Measurements from ENCODE around the gene TRAF3.

TRAF3 gene

GRCh38 chr14:102943454-102943853, 166.2 kb downstream of the TRAF3 start:
- Histone ChIP-seq H3K36me3 (ENCODE audit: control insufficient read depth in 1 of 2, insufficient read depth in 2 of 2, low read length in 2 of 2) (peaks cover 43 to 85% of the 10 kb centered on the region in 2 donors), H3K9me3 (ENCODE audit: control insufficient read depth in 1 of 2, low read length in 2 of 2) (no peaks in the 10 kb centered on the region), H3K4me1 (ENCODE audit: control insufficient read depth in 1 of 2, insufficient read depth in 2 of 2, low read length in 2 of 2) (peaks cover 0 to 5% of the 10 kb centered on the region in 2 donors), H3K4me3 (ENCODE audit: low read depth in 1 of 2, low read length in 2 of 2) (no peak overlapping the region), H3K27me3 (ENCODE audit: control insufficient read depth in 1 of 2, insufficient read depth in 2 of 2, low read length in 2 of 2) (no peaks in the 10 kb centered on the region), H3K9ac (ENCODE audit: low read depth in 1 of 2, low read length in 2 of 2) (no peak overlapping the region), H3K27ac (ENCODE audit: low read depth, low read length) (no peak overlapping the region)

GRCh38 chr14:102943979-102944378, 166.7 kb downstream of the TRAF3 start:
- Histone ChIP-seq H3K27ac (ENCODE audit: low read depth, low read length) (no peak overlapping the region), H3K9ac (ENCODE audit: low read depth in 1 of 2, low read length in 2 of 2) (no peak overlapping the region), H3K4me3 (ENCODE audit: low read depth in 1 of 2, low read length in 2 of 2) (no peak overlapping the region), H3K9me3 (ENCODE audit: control insufficient read depth in 1 of 2, low read length in 2 of 2) (no peaks in the 10 kb centered on the region), H3K27me3 (ENCODE audit: control insufficient read depth in 1 of 2, insufficient read depth in 2 of 2, low read length in 2 of 2) (no peaks in the 10 kb centered on the region), H3K36me3 (ENCODE audit: control insufficient read depth in 1 of 2, insufficient read depth in 2 of 2, low read length in 2 of 2) (peaks cover 46 to 87% of the 10 kb centered on the region in 2 donors), H3K4me1 (ENCODE audit: control insufficient read depth in 1 of 2, insufficient read depth in 2 of 2, low read length in 2 of 2) (peaks cover 0 to 8% of the 10 kb centered on the region in 2 donors)

- Histone ChIP-seq H3K27me3 (ENCODE audit: control insufficient read depth in 1 of 2, insufficient read depth in 2 of 2, low read length in 2 of 2) (no peaks in the 10 kb centered on the region), H3K4me3 (ENCODE audit: low read depth in 1 of 2, low read length in 2 of 2) (no peak overlapping the region), H3K9ac (ENCODE audit: low read depth in 1 of 2, low read length in 2 of 2) (no peak overlapping the region), H3K4me1 (ENCODE audit: control insufficient read depth in 1 of 2, insufficient read depth in 2 of 2, low read length in 2 of 2) (peaks cover 0 to 10% of the 10 kb centered on the region in 2 donors), H3K9me3 (ENCODE audit: control insufficient read depth in 1 of 2, low read length in 2 of 2) (no peaks in the 10 kb centered on the region), H3K27ac (ENCODE audit: low read depth, low read length) (no peak overlapping the region), H3K36me3 (ENCODE audit: control insufficient read depth in 1 of 2, insufficient read depth in 2 of 2, low read length in 2 of 2) (peaks cover 50 to 87% of the 10 kb centered on the region in 2 donors)
Observed at GRCh38 chr14:102944448-102945330, 167.4 kb downstream of the TRAF3 start.

GRCh38 chr14:102945346-102946130, 168.3 kb downstream of the TRAF3 start:
- no peak overlapping the region for H3K27ac ChIP-seq (ENCODE audit: low read depth, low read length)
- peaks cover 52 to 90% of the 10 kb centered on the region in 2 donors for H3K36me3 ChIP-seq (ENCODE audit: control insufficient read depth in 1 of 2, insufficient read depth in 2 of 2, low read length in 2 of 2)

GRCh38 chr14:102947321-102948103, 170.3 kb downstream of the TRAF3 start:
- H3K27ac ChIP-seq (ENCODE audit: low read depth, low read length), result no peak overlapping the region
- peaks cover 50 to 90% of the 10 kb centered on the region in 2 donors for H3K36me3 ChIP-seq (ENCODE audit: control insufficient read depth in 1 of 2, insufficient read depth in 2 of 2, low read length in 2 of 2)
- no peak overlapping the region for H3K4me3 ChIP-seq (ENCODE audit: low read depth in 1 of 2, low read length in 2 of 2)
- no peaks in the 10 kb centered on the region for H3K27me3 ChIP-seq (ENCODE audit: control insufficient read depth in 1 of 2, insufficient read depth in 2 of 2, low read length in 2 of 2)
- peaks cover 0 to 5% of the 10 kb centered on the region in 2 donors for H3K4me1 ChIP-seq (ENCODE audit: control insufficient read depth in 1 of 2, insufficient read depth in 2 of 2, low read length in 2 of 2)
- H3K9me3 ChIP-seq (ENCODE audit: control insufficient read depth in 1 of 2, low read length in 2 of 2), result no peaks in the 10 kb centered on the region
- no peak overlapping the region for H3K9ac ChIP-seq (ENCODE audit: low read depth in 1 of 2, low read length in 2 of 2)

More at GRCh38 chr14:102945346-102946130, 168.3 kb downstream of the TRAF3 start:
- H3K9me3 ChIP-seq (ENCODE audit: control insufficient read depth in 1 of 2, low read length in 2 of 2), result no peaks in the 10 kb centered on the region
- no peak overlapping the region for H3K9ac ChIP-seq (ENCODE audit: low read depth in 1 of 2, low read length in 2 of 2)
- peaks cover 0 to 6% of the 10 kb centered on the region in 2 donors for H3K4me1 ChIP-seq (ENCODE audit: control insufficient read depth in 1 of 2, insufficient read depth in 2 of 2, low read length in 2 of 2)
- no peak overlapping the region for H3K4me3 ChIP-seq (ENCODE audit: low read depth in 1 of 2, low read length in 2 of 2)
- no peaks in the 10 kb centered on the region for H3K27me3 ChIP-seq (ENCODE audit: control insufficient read depth in 1 of 2, insufficient read depth in 2 of 2, low read length in 2 of 2)

- Histone ChIP-seq H3K27me3 (ENCODE audit: control insufficient read depth in 1 of 2, insufficient read depth in 2 of 2, low read length in 2 of 2) (no peaks in the 10 kb centered on the region), H3K27ac (ENCODE audit: low read depth, low read length) (no peak overlapping the region), H3K4me3 (ENCODE audit: low read depth in 1 of 2, low read length in 2 of 2) (no peak overlapping the region), H3K9ac (ENCODE audit: low read depth in 1 of 2, low read length in 2 of 2) (no peak overlapping the region), H3K36me3 (ENCODE audit: control insufficient read depth in 1 of 2, insufficient read depth in 2 of 2, low read length in 2 of 2) (peaks cover 52 to 92% of the 10 kb centered on the region in 2 donors), H3K4me1 (ENCODE audit: control insufficient read depth in 1 of 2, insufficient read depth in 2 of 2, low read length in 2 of 2) (peaks cover 0 to 5% of the 10 kb centered on the region in 2 donors), H3K9me3 (ENCODE audit: control insufficient read depth in 1 of 2, low read length in 2 of 2) (no peaks in the 10 kb centered on the region)
Observed at GRCh38 chr14:102948698-102949061, 171.4 kb downstream of the TRAF3 start.

- Histone ChIP-seq H3K9ac (ENCODE audit: low read depth in 1 of 2, low read length in 2 of 2) (no peak overlapping the region), H3K27me3 (ENCODE audit: control insufficient read depth in 1 of 2, insufficient read depth in 2 of 2, low read length in 2 of 2) (no peaks in the 10 kb centered on the region), H3K36me3 (ENCODE audit: control insufficient read depth in 1 of 2, insufficient read depth in 2 of 2, low read length in 2 of 2) (peaks cover 49 to 91% of the 10 kb centered on the region in 2 donors), H3K27ac (ENCODE audit: low read depth, low read length) (no peak overlapping the region), H3K9me3 (ENCODE audit: control insufficient read depth in 1 of 2, low read length in 2 of 2) (no peaks in the 10 kb centered on the region), H3K4me3 (ENCODE audit: low read depth in 1 of 2, low read length in 2 of 2) (no peak overlapping the region), H3K4me1 (ENCODE audit: control insufficient read depth in 1 of 2, insufficient read depth in 2 of 2, low read length in 2 of 2) (peaks cover 0 to 5% of the 10 kb centered on the region in 2 donors)
Observed at GRCh38 chr14:102949062-102949800, 172.0 kb downstream of the TRAF3 start.

- Histone ChIP-seq H3K36me3 (ENCODE audit: control insufficient read depth in 1 of 2, insufficient read depth in 2 of 2, low read length in 2 of 2) (peaks cover 46 to 92% of the 10 kb centered on the region in 2 donors), H3K27ac (ENCODE audit: low read depth, low read length) (no peak overlapping the region), H3K9me3 (ENCODE audit: control insufficient read depth in 1 of 2, low read length in 2 of 2) (no peaks in the 10 kb centered on the region), H3K4me3 (ENCODE audit: low read depth in 1 of 2, low read length in 2 of 2) (no peak overlapping the region), H3K27me3 (ENCODE audit: control insufficient read depth in 1 of 2, insufficient read depth in 2 of 2, low read length in 2 of 2) (no peaks in the 10 kb centered on the region), H3K9ac (ENCODE audit: low read depth in 1 of 2, low read length in 2 of 2) (no peak overlapping the region), H3K4me1 (ENCODE audit: control insufficient read depth in 1 of 2, insufficient read depth in 2 of 2, low read length in 2 of 2) (peaks cover 0 to 5% of the 10 kb centered on the region in 2 donors)
Observed at GRCh38 chr14:102949801-102950451, 172.7 kb downstream of the TRAF3 start.

- Histone ChIP-seq H3K4me1 (ENCODE audit: control insufficient read depth in 1 of 2, insufficient read depth in 2 of 2, low read length in 2 of 2) (peaks cover 0 to 5% of the 10 kb centered on the region in 2 donors), H3K27ac (ENCODE audit: low read depth, low read length) (no peak overlapping the region), H3K9me3 (ENCODE audit: control insufficient read depth in 1 of 2, low read length in 2 of 2) (no peaks in the 10 kb centered on the region), H3K9ac (ENCODE audit: low read depth in 1 of 2, low read length in 2 of 2) (no peak overlapping the region), H3K27me3 (ENCODE audit: control insufficient read depth in 1 of 2, insufficient read depth in 2 of 2, low read length in 2 of 2) (no peaks in the 10 kb centered on the region), H3K36me3 (ENCODE audit: control insufficient read depth in 1 of 2, insufficient read depth in 2 of 2, low read length in 2 of 2) (peaks cover 46 to 90% of the 10 kb centered on the region in 2 donors), H3K4me3 (ENCODE audit: low read depth in 1 of 2, low read length in 2 of 2) (no peak overlapping the region)
Observed at GRCh38 chr14:102951034-102951433, 173.8 kb downstream of the TRAF3 start.

Data from duodenal mucosa (tissue), 2 donors.